HepG2 (cell line): ENCODE results near the gene CCNYL1. TPM values are rescaled to one million over a fixed set of nuclear protein-coding genes. Genes with fewer than 3 reads are reported as not detected.

ENCODE experiments used
- ARID3A ChIP-seq: IDR thresholded peaks from 2 replicates; pipeline ENCODE4 v1.6.1; 2012; ENCODE audit warnings: low read depth, low read length, improper control_type of control experiment
- BRD4 ChIP-seq: sonication (generic); formaldehyde crosslinking; IDR thresholded peaks from 2 replicates; pipeline ENCODE4 v1.4.0; 2020; ENCODE audit warnings: missing genetic modification reagents
- FOXJ3 ChIP-seq: sonication (generic); formaldehyde crosslinking; IDR thresholded peaks from 2 replicates; pipeline ENCODE4 v1.4.0; 2020; ENCODE audit warnings: missing genetic modification reagents, mild to moderate bottlenecking, borderline replicate concordance
- GATAD2A ChIP-seq: IDR thresholded peaks from 2 replicates; pipeline ENCODE4 v1.6.1; 2016
- GTF2F1 ChIP-seq: fragments of 150-350 bp; IDR thresholded peaks from 2 replicates; pipeline ENCODE4 v1.6.1; 2014; ENCODE audit warnings: low read length
- HNRNPUL1 ChIP-seq: fragments of 200-400 bp; formaldehyde crosslinking; IDR thresholded peaks from 2 replicates; pipeline ENCODE4 v1.6.1; 2017; ENCODE audit warnings: low read depth, mild to moderate bottlenecking, low read length, moderate library complexity
- IKZF1 ChIP-seq: fragments of 450-650 bp; IDR thresholded peaks from 2 replicates; pipeline ENCODE4 v1.7.1; 2016
- JARID2 ChIP-seq: sonication (generic); formaldehyde crosslinking; IDR thresholded peaks from 2 replicates; pipeline ENCODE4 v1.8.1; 2023; ENCODE audit warnings: missing genetic modification reagents, inconsistent platforms; ENCODE audit not compliant: insufficient replicate concordance
- KLF15 ChIP-seq: sonication (generic); formaldehyde crosslinking; IDR thresholded peaks from 2 replicates; pipeline ENCODE4 v1.8.1; 2023; ENCODE audit warnings: borderline replicate concordance, mild to moderate bottlenecking, inconsistent platforms, missing genetic modification reagents, mixed read lengths
- MEIS2 ChIP-seq: sonication (generic); formaldehyde crosslinking; IDR thresholded peaks from 2 replicates; pipeline ENCODE4 v1.9.0; 2021; ENCODE audit warnings: mild to moderate bottlenecking, missing genetic modification reagents
- MTF2 ChIP-seq: sonication (generic); formaldehyde crosslinking; IDR thresholded peaks from 2 replicates; pipeline ENCODE4 v1.5.0; 2020; ENCODE audit warnings: missing genetic modification reagents, borderline replicate concordance
- NFKBIZ ChIP-seq: IDR thresholded peaks from 2 replicates; pipeline ENCODE4 v1.6.1; 2018; ENCODE audit warnings: missing genetic modification reagents, missing compliant biosample characterization
- ONECUT2 ChIP-seq: sonication (generic); formaldehyde crosslinking; IDR thresholded peaks from 2 replicates; pipeline ENCODE4 v1.4.0; 2020; ENCODE audit warnings: missing genetic modification reagents
- PBX2 ChIP-seq: IDR thresholded peaks from 2 replicates; pipeline ENCODE4 v1.6.1; 2016; ENCODE audit warnings: control low read depth
- SPEN ChIP-seq: sonication (generic); formaldehyde crosslinking; IDR thresholded peaks from 2 replicates; pipeline ENCODE4 v1.5.1; 2020; ENCODE audit warnings: low read depth, mild to moderate bottlenecking, missing genetic modification reagents
- THRA ChIP-seq: sonication (generic); formaldehyde crosslinking; IDR thresholded peaks from 2 replicates; pipeline ENCODE4 v1.4.0; 2020; ENCODE audit warnings: missing genetic modification reagents, borderline replicate concordance
- ZNF207 ChIP-seq: fragments of 450-650 bp; IDR thresholded peaks from 2 replicates; pipeline ENCODE4 v1.6.1; 2016; ENCODE audit warnings: antibody characterized with exemption, borderline replicate concordance
- ZNF225 ChIP-seq: sonication (generic); formaldehyde crosslinking; IDR thresholded peaks from 2 replicates; pipeline ENCODE4 v1.4.0; 2020; ENCODE audit warnings: mild to moderate bottlenecking, missing genetic modification reagents
- ZNF251 ChIP-seq: sonication (generic); formaldehyde crosslinking; IDR thresholded peaks from 2 replicates; pipeline ENCODE4 v1.9.0; 2021; ENCODE audit warnings: mild to moderate bottlenecking, missing genetic modification reagents
- ZNF367 ChIP-seq: sonication (generic); formaldehyde crosslinking; IDR thresholded peaks from 2 replicates; pipeline ENCODE4 v1.4.0; 2020; ENCODE audit warnings: missing genetic modification reagents, borderline replicate concordance
- ZNF674 ChIP-seq: sonication (generic); formaldehyde crosslinking; IDR thresholded peaks from 2 replicates; pipeline ENCODE4 v1.5.0; 2020; ENCODE audit warnings: low read depth, mild to moderate bottlenecking, missing genetic modification reagents
- ZNF687 ChIP-seq: sonication (generic); formaldehyde crosslinking; IDR thresholded peaks from 2 replicates; pipeline ENCODE4 v1.5.1; 2020; ENCODE audit warnings: mild to moderate bottlenecking, missing genetic modification reagents, moderate library complexity
- ZNF790 ChIP-seq: sonication (generic); formaldehyde crosslinking; IDR thresholded peaks from 2 replicates; pipeline ENCODE4 v1.8.0; 2022; ENCODE audit warnings: missing genetic modification reagents, mild to moderate bottlenecking, borderline replicate concordance
- polyA plus RNA-seq, 8 experiments: library from polyadenylated mRNA; depleted of rRNA in 3 of 8; stranded (reverse) in 7 of 8; unstranded in 1 of 8; fragments of >200 nt; fragmentation: Illumina TruSeq in 4 of 8; extraction: Trizol in 4 of 8; gene quantifications; 2 replicates each; pipeline versions ENCODE4 v1.2.1 to v1.2.3, GENCODE V29; 2011 to 2016; ENCODE audit warnings: low read depth in 4 of 8, missing spikeins in 1 of 8, mixed read lengths in 1 of 8; ENCODE audit not compliant: insufficient read depth in 1 of 8
- total RNA-seq, 5 experiments: library from RNA; depleted of rRNA; stranded (reverse); fragments of >200 nt; fragmentation: Illumina TruSeq; extraction: Trizol; gene quantifications; 2 replicates each; pipeline ENCODE4 v1.2.3, GENCODE V29; 2016; ENCODE audit warnings: low read depth in 1 of 5

The CCNYL1 gene
- total and polyA plus RNA-seq, 2 of the 13 experiments (the other 11 are each of a cell fraction or from before 2014, with no cell fraction given): 12.5 to 16.2 TPM

- TF ChIP-seq GTF2F1 (no peak), ARID3A (no peak), PBX2 (CRISPR knock-in tag) (no peak), MTF2 (CRISPR knock-in tag) (no peak), GATAD2A (peak; percentile 74), KLF15 (no peak; the same call in 1 of the 2 replicates), ZNF687 (CRISPR knock-in tag) (peak; percentile 81; the same call in 1 of the 2 replicates), ZNF207 (no peak), ZNF367 (CRISPR knock-in tag) (no peak), ZNF225 (CRISPR knock-in tag) (no peak), HNRNPUL1 (no peak), ONECUT2 (CRISPR knock-in tag) (no peak), MEIS2 (CRISPR knock-in tag) (no peak), ZNF251 (CRISPR knock-in tag) (no peak), NFKBIZ (CRISPR knock-in tag) (peak; percentile 75; the same call in 1 of the 2 replicates), THRA (CRISPR knock-in tag) (no peak), JARID2 (CRISPR knock-in tag) (peak; percentile 40), ZNF790 (CRISPR knock-in tag) (peak; percentile 26; the same call in 1 of the 2 replicates), IKZF1 (no peak), FOXJ3 (CRISPR knock-in tag) (peak; percentile 86; the same call in 1 of the 2 replicates), BRD4 (CRISPR knock-in tag) (no peak), SPEN (CRISPR knock-in tag) (no peak), ZNF674 (CRISPR knock-in tag) (no peak)
These were observed 85.3 kb downstream of the CCNYL1 start (continued) for GRCh38 chr2:207796585-207797350.
